ENCODE data around the gene DLGAP5.

DNA sequence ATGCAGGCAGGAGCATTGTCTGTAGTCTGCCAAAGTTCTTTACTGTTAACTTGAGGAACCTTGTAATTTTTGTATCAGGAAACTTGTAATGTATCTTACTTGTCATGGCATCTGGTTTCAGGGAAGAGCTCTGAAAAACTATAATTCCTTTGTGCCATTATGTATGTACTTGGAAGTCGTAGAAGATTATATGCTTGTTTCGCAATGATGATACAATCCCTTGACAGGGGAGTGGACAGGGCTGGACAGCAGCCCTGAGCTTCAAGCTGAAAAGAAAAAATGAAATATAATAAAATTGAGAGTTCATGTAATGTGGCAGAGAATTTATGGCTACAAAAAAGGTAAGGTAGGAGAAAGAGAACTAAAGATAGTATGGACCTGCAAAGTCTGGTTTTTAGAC lies 7.4 kb upstream of the DLGAP5 start:
- TF ChIP-seq, protein P1, sequence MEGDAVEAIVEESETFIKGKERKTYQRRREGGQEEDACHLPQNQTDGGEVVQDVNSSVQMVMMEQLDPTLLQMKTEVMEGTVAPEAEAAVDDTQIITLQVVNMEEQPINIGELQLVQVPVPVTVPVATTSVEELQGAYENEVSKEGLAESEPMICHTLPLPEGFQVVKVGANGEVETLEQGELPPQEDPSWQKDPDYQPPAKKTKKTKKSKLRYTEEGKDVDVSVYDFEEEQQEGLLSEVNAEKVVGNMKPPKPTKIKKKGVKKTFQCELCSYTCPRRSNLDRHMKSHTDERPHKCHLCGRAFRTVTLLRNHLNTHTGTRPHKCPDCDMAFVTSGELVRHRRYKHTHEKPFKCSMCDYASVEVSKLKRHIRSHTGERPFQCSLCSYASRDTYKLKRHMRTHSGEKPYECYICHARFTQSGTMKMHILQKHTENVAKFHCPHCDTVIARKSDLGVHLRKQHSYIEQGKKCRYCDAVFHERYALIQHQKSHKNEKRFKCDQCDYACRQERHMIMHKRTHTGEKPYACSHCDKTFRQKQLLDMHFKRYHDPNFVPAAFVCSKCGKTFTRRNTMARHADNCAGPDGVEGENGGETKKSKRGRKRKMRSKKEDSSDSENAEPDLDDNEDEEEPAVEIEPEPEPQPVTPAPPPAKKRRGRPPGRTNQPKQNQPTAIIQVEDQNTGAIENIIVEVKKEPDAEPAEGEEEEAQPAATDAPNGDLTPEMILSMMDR (conservative IDR thresholded peaks at IDR 0.05), result no peak
- TF ChIP-seq ZFX (IDR thresholded peaks at IDR 0.05), result no peak
